ENCODE measurements around the gene NEK8. TPM values are rescaled to one million over a fixed set of nuclear protein-coding genes. Genes with fewer than 3 reads are reported as not detected.
"Not testable (repeated sequence)": the region's sequence is repeated elsewhere in the genome, so short reads cannot be mapped to it uniquely, and the experiment has no call there.

NEK8 gene
- polyA plus RNA-seq, 12 donors, result 1.8 to 7.8 (median 2.6) TPM; not detected in 1

GRCh38 chr17:28725166-28725659 lies 3.4 kb upstream of the NEK8 start:
- no peak for DNase-seq

- no peak for DNase-seq
Observed at GRCh38 chr17:28725660-28726225, 2.8 kb upstream of the NEK8 start.

GRCh38 chr17:28726226-28726626 lies 2.4 kb upstream of the NEK8 start, which contains the start of gene TLCD1:
TLCD1 (minus strand) TSS chr17:28726233; CDS start chr17:28726097, 136 bp downstream.
- DNase-seq, result peak; percentile 67

GRCh38 chr17:28726627-28727491 lies 1.7 kb upstream of the NEK8 start:
- peak; percentile 96 for DNase-seq

GRCh38 chr17:28729950-28730330 lies 1.4 kb downstream of the NEK8 start:
- no peak for DNase-seq

- no peak for DNase-seq
Observed at GRCh38 chr17:28733346-28733745, 4.8 kb downstream of the NEK8 start.

GRCh38 chr17:28734712-28735241 lies 6.2 kb downstream of the NEK8 start:
- DNase-seq, result no peak

GRCh38 chr17:28735242-28735722 lies 6.7 kb downstream of the NEK8 start:
- no peak for DNase-seq

GRCh38 chr17:28735913-28736769 lies 7.6 kb downstream of the NEK8 start:
- not testable (repeated sequence) for DNase-seq

- DNase-seq, result no peak
Observed at GRCh38 chr17:28737316-28737715, 8.7 kb downstream of the NEK8 start.

- no peak for DNase-seq
Observed at GRCh38 chr17:28737770-28738679, 9.4 kb downstream of the NEK8 start.

- DNase-seq, result no peak
Observed at GRCh38 chr17:28738680-28739384, 10.2 kb downstream of the NEK8 start.

GRCh38 chr17:28740406-28741357 lies 12.1 kb downstream of the NEK8 start:
- DNase-seq, result no peak

GRCh38 chr17:28741358-28742349 lies 13.1 kb downstream of the NEK8 start:
- DNase-seq, result no peak

GRCh38 chr17:28743243-28744103 lies 14.9 kb downstream of the NEK8 start, which contains the start of gene TRAF4:
TRAF4 (plus strand) TSS chr17:28744011; CDS start chr17:28744113, 102 bp downstream.
- DNase-seq, result peak; percentile 86

Measured in muscle of arm (tissue), 12 donors.